Heart left ventricle (tissue), 16 donors: ENCODE data around the gene SNRPD2. TPM values are rescaled to one million over a fixed set of nuclear protein-coding genes. Genes with fewer than 3 reads are reported as not detected.

Experiments
- ATAC-seq, 4 donors: fragments of 200-7000 bp; cut with Tn5 transposase; one replicate each; pipeline ENCODE4 v1.9.1; 2020 to 2022; ENCODE audit warnings: moderate library complexity in 4 of 4, mild to moderate bottlenecking in 3 of 4, moderate number of reproducible peaks in 1 of 4
- DNase-seq, 5 donors: peaks; one replicate each; pipeline ENCODE4 v3.0.0-alpha.2; 2020
- H3K27ac ChIP-seq, 12 donors: fragments of 200-600 bp; sonication (generic) in 4 of 12; one replicate each; pipeline versions ENCODE4 v1.5.0 to v1.8.0; 2016 to 2022; ENCODE audit warnings: mild to moderate bottlenecking in 2 of 12
- H3K27me3 ChIP-seq, 9 donors: fragments of 200-600 bp; sonication (generic) in 2 of 9; one replicate each; pipeline versions ENCODE4 v1.5.1 to v1.8.0; 2016 to 2022; ENCODE audit warnings: mild to moderate bottlenecking in 3 of 9
- H3K36me3 ChIP-seq, 9 donors: fragments of 200-600 bp; sonication (generic) in 2 of 9; one replicate each; pipeline versions ENCODE4 v1.5.0 to v1.8.0; 2018 to 2022; ENCODE audit warnings: mild to moderate bottlenecking in 2 of 9
- H3K4me1 ChIP-seq, 12 donors: fragments of 200-600 bp; sonication (generic) in 4 of 12; one replicate each; pipeline versions ENCODE4 v1.5.0 to v1.8.0; 2016 to 2022; ENCODE audit warnings: mild to moderate bottlenecking in 3 of 12
- H3K4me3 ChIP-seq, 12 donors: fragments of 200-600 bp; sonication (generic) in 4 of 12; one replicate each; pipeline versions ENCODE4 v1.5.0 to v1.8.0; 2017 to 2022; ENCODE audit warnings: mild to moderate bottlenecking in 9 of 12, moderate library complexity in 4 of 12
- H3K9me3 ChIP-seq, 12 donors: fragments of 200-600 bp; sonication (generic) in 4 of 12; one replicate each; pipeline versions ENCODE4 v1.5.0 to v1.8.0; 2016 to 2022; ENCODE audit warnings: mild to moderate bottlenecking in 1 of 12
- POLR2A ChIP-seq, 2 donors: fragments of 450-650 bp; IDR thresholded peaks; one replicate each; pipeline ENCODE4 v1.6.1; 2017; ENCODE audit warnings: antibody characterized with exemption in 2 of 2, mild to moderate bottlenecking in 2 of 2, moderate library complexity in 2 of 2
- whole genome bisulfite sequencing, 4 donors: extraction: QIAGEN DNeasy Blood & Tissue Kit in 2 of 4; methylation state at CpG; one replicate each; pipeline versions ENCODE4 v1.1.5 to v1.1.7; 2013 to 2018; 5-methylcytosine and 5-hydroxymethylcytosine counted together
- intact Hi-C, 10 donors: fragments of 100-400 bp; cut with DNase I; formaldehyde crosslinking; loops; one replicate each; pipeline versions ENCODE4 v1.11.1 to v1.14.2; 2022
- polyA plus RNA-seq, 2 donors: library from polyadenylated mRNA; stranded (reverse); fragments of 200-250 nt; gene quantifications; one replicate each; pipeline ENCODE4 v1.2.3, GENCODE V29; 2013
- total RNA-seq, 9 donors: library from RNA; depleted of rRNA in 2 of 9; stranded (reverse); fragments of >200 nt in 2 of 9; fragmentation: NEBNext Ultra II Directional in 3 of 9; extraction: Animal tissue kit (Norgen Biotek cat#: 25700) in 3 of 9; gene quantifications; one replicate each; pipeline versions ENCODE4 v1.1.0 to v1.2.4, GENCODE V29; 2016 to 2023
- TF ChIP-seq, protein P1 (sequence below), 12 donors: fragments of 200-600 bp; sonication (generic) in 4 of 12; IDR thresholded peaks; one replicate each; pipeline versions ENCODE4 v1.5.0 to v1.8.0; 2018 to 2022; ENCODE audit warnings: antibody characterized with exemption in 12 of 12, mild to moderate bottlenecking in 5 of 12
- donor health status: ischemic (EF 13 %, LVEDD 7.1; RV severe dilation, severe dysfunction).
- donor health status: healthy with polysubstance abuse.
- donor health status: DM: no; HTN: yes; CAD: no.
- donor health status: DM: no; HTN: no; CAD: no.
- donor health status: ischemic (EF 25% LVEDD 6.9; RV normal size, moderate dysfunction).
- donor health status: ischemic (EF 25% LVEDD 5.7; RV mildly dilated, moderate dysfunction).
- donor health status: healthy.
- donor health status: DM: yes; HTN: yes; CAD: no.
- donor health status: ischemic (EF 35%, LVEDD 5.7; RV mildly dilated, moderate dysfunction).
- donor health status: nonischemic (EF 11% LVEDD 7.7; RV severe dilation, severe dysfunction).
- donor health status: DM: yes; HTN: yes; CAD: no.
- donor health status: PGD.
- donor health status: ischemic (EF 29% LVEDD 5.4; RV normal size, mild dysfunction).
- donor health status: nonischemic (EF 23%, LVEDD 6.1; RV moderate dilation, normal function).

SNRPD2 gene
- total and polyA plus RNA-seq, 11 donors, result 149 to 343 (median 249) TPM

DNA sequence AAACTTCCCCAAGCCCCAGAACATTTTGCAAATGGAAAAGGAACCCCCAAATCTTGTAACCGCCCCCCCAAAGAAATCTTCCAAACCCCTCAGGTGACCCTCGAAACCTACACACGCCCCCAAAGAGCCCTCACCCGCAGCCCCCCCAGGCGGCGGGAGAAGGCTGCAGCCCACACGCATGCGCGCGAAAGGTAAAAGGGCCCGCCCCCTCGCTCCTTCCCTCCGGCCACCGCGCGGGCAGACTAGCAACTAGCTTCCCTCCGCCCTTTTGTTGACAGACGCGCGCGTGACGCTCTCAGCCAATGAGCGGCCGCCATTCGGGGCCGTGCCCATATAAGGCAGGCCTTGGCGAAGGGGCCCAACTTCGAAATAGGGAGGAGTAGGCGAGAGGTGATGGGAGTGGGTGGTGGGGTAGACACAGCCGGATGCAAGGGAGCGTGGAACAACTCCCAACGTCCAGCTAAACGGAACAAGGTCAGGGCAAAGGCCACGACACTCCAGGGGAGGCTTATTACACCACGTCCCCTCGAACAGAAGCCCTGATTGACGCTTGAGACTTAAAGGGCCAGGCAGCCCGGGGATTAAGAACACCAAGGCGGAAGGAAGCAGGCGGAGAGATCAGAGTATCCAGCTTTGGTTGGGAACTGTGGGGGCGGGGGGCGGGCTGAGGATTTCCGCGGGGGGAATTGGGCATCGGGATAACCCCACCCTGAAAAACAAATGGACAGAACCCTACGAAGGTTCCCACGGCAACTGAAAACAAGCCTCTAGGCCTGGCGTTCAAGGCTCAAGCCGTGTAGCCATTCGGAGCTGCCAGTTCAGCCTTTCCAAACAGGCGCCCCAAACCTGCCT lies 25.6 kb upstream of the SNRPD2 start:
- Histone ChIP-seq H3K27me3 (no peaks in the 10 kb centered on the region), H3K36me3 (peaks cover 0 to 25% (median 9%) of the 10 kb centered on the region in 9 donors), H3K4me3 (peak overlapping the region; percentile 47 to 77 (median 68)), H3K9me3 (no peaks in the 10 kb centered on the region), H3K27ac (peak overlapping the region; percentile 78 to 96 (median 94)), H3K4me1 (peaks cover 0 to 38% (median 16%) of the 10 kb centered on the region in 12 donors)
- peak; percentile 99 to 100 (median 99) for DNase-seq
- ATAC-seq, result peak; percentile 97 to 98 (median 98)
- TF ChIP-seq, protein P1, sequence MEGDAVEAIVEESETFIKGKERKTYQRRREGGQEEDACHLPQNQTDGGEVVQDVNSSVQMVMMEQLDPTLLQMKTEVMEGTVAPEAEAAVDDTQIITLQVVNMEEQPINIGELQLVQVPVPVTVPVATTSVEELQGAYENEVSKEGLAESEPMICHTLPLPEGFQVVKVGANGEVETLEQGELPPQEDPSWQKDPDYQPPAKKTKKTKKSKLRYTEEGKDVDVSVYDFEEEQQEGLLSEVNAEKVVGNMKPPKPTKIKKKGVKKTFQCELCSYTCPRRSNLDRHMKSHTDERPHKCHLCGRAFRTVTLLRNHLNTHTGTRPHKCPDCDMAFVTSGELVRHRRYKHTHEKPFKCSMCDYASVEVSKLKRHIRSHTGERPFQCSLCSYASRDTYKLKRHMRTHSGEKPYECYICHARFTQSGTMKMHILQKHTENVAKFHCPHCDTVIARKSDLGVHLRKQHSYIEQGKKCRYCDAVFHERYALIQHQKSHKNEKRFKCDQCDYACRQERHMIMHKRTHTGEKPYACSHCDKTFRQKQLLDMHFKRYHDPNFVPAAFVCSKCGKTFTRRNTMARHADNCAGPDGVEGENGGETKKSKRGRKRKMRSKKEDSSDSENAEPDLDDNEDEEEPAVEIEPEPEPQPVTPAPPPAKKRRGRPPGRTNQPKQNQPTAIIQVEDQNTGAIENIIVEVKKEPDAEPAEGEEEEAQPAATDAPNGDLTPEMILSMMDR (IDR thresholded peaks at IDR 0.05), result peak in 7 of 12 donors; percentile 8 to 38 (median 19)
- peak in 1 of 2 donors; percentile 43 for TF ChIP-seq POLR2A (IDR thresholded peaks at IDR 0.05)
- intact Hi-C loops, result loop anchor here in 8 of 10 donors (1.0 to 10.0 kb wide), 8 partner anchors 13 to 75 kb away; partner anchors contain the start of genes SIX5 (in 6 of the 8), QPCTL (in 4 of the 8), DMWD (in 1 of the 8) and FBXO46 (in 1 of the 8)
- WGBS, 4 donors, result 0% methylated on average over 39 to 51 of the region's 51 CpGs

GRCh38 chr19:45716359-45717130 lies 24.8 kb upstream of the SNRPD2 start:
- WGBS, 4 donors, result 1 to 2% (median 2%) methylated on average over 24 of the region's 24 CpGs
- peak overlapping the region; percentile 67 to 96 (median 93) for H3K27ac ChIP-seq
- H3K4me1 ChIP-seq, result peaks cover 0 to 29% (median 16%) of the 10 kb centered on the region in 12 donors
- peaks cover 0 to 31% (median 17%) of the 10 kb centered on the region in 9 donors for H3K36me3 ChIP-seq
- ATAC-seq, result no peak
- no peak for TF ChIP-seq POLR2A (IDR thresholded peaks at IDR 0.05)
- TF ChIP-seq, protein P1 (IDR thresholded peaks at IDR 0.05), result no peak
- H3K9me3 ChIP-seq, result no peaks in the 10 kb centered on the region
- peak overlapping the region; percentile 47 to 77 (median 68) for H3K4me3 ChIP-seq
- intact Hi-C loops, result loop anchor here in 8 of 10 donors (1.0 to 10.0 kb wide), 8 partner anchors 14 to 76 kb away; partner anchors contain the start of genes SIX5 (in 6 of the 8), QPCTL (in 4 of the 8), DMWD (in 1 of the 8) and FBXO46 (in 1 of the 8)
- no peak for DNase-seq
- no peaks in the 10 kb centered on the region for H3K27me3 ChIP-seq

DNA sequence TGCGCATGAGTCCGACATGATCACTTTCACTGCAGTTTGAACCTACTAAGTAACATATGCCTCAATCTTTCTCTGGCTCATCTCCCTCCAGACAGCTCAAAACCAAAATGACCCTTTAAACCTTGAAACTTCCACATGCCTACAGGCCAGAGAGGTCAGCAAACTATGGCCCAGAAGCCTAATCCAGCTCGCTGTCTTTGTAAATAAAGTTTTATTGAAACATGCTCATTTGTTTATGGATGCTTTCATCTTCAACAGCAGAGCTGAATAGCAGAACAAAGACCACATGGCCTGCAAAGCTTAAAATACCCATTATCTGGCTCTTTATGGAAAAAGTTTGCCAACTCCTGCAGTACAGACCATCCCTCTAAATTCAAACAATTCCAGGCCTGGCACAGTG lies 23.4 kb upstream of the SNRPD2 start:
- Histone ChIP-seq H3K4me1 (peaks cover 0 to 30% (median 16%) of the 10 kb centered on the region in 12 donors), H3K36me3 (peaks cover 0 to 38% (median 20%) of the 10 kb centered on the region in 9 donors), H3K27me3 (no peaks in the 10 kb centered on the region), H3K4me3 (no peak overlapping the region), H3K27ac (no peak overlapping the region), H3K9me3 (no peaks in the 10 kb centered on the region)
- TF ChIP-seq, protein P1 (IDR thresholded peaks at IDR 0.05), result no peak
- no peak for TF ChIP-seq POLR2A (IDR thresholded peaks at IDR 0.05)
- no peak for DNase-seq
- ATAC-seq, result no peak
- 89 to 96% (median 94%) methylated on average over 3 of the region's 3 CpGs for WGBS, 4 donors
- intact Hi-C loops, result loop anchor here in 4 of 10 donors (5.0 to 10.0 kb wide), 2 partner anchors 50 to 52 kb away; partner anchors contain the start of gene SIX5 (in 4 of the 4)
